H9 (cell line): ENCODE measurements around the gene PDE4C. TPM values are rescaled to one million over a fixed set of nuclear protein-coding genes. Genes with fewer than 3 reads are reported as not detected.

Source experiments
- DNase-seq: peaks from one replicate; pipeline ENCODE4 v3.0.0-alpha.2; 2017
- H2AFZ ChIP-seq: one replicate; pipeline ENCODE4 v1.6.1; 2013; ENCODE audit warnings: mild to moderate bottlenecking, low read length, control low read depth, moderate library complexity
- H2AK5ac ChIP-seq: 2 replicates; pipeline ENCODE4 v1.6.1; 2013; ENCODE audit warnings: low read length, control low read depth, mixed read lengths; ENCODE audit not compliant: insufficient read length
- H2BK120ac ChIP-seq: one replicate; pipeline ENCODE4 v1.6.1; 2013; ENCODE audit warnings: low read depth, mild to moderate bottlenecking, low read length, control low read depth, inconsistent platforms; ENCODE audit not compliant: poor library complexity, severe bottlenecking
- H2BK12ac ChIP-seq: 2 replicates; pipeline ENCODE4 v1.6.1; 2013; ENCODE audit warnings: low read length, control low read depth, mixed read lengths, low read depth; ENCODE audit not compliant: insufficient read length
- H2BK15ac ChIP-seq: 2 replicates; pipeline ENCODE4 v1.6.1; 2013; ENCODE audit warnings: low read depth, low read length, control low read depth
- H2BK20ac ChIP-seq: one replicate; pipeline ENCODE4 v1.6.1; 2013; ENCODE audit warnings: low read depth, mild to moderate bottlenecking, low read length, control low read depth, inconsistent platforms; ENCODE audit not compliant: poor library complexity, severe bottlenecking
- H2BK5ac ChIP-seq: 2 replicates; pipeline ENCODE4 v1.6.1; 2013; ENCODE audit warnings: low read length, control low read depth, mixed read lengths; ENCODE audit not compliant: insufficient read length
- H3K14ac ChIP-seq: 2 replicates; pipeline ENCODE4 v1.6.1; 2013; ENCODE audit warnings: low read length, control low read depth; ENCODE audit not compliant: insufficient read depth
- H3K18ac ChIP-seq: 2 replicates; pipeline ENCODE4 v1.6.1; 2013; ENCODE audit warnings: low read depth, mild to moderate bottlenecking, mixed read lengths, low read length, control low read depth; ENCODE audit not compliant: insufficient read length
- H3K23ac ChIP-seq: 2 replicates; pipeline ENCODE4 v1.6.1; 2013; ENCODE audit warnings: low read length, control low read depth, mixed read lengths, low read depth; ENCODE audit not compliant: insufficient read length
- H3K23me2 ChIP-seq: 2 replicates; pipeline ENCODE4 v1.6.1; 2013; ENCODE audit warnings: low read depth, mild to moderate bottlenecking, mixed read lengths, low read length, control low read depth; ENCODE audit not compliant: insufficient read length, poor library complexity, severe bottlenecking
- H3K27ac ChIP-seq: 2 replicates; pipeline ENCODE4 v1.5.1; 2013; ENCODE audit warnings: low read length, control low read depth, mixed read lengths, low read depth; ENCODE audit not compliant: insufficient read length
- H3K27me3 ChIP-seq: 2 replicates; pipeline ENCODE4 v1.6.1; 2013; ENCODE audit warnings: low read length, control low read depth, inconsistent platforms; ENCODE audit not compliant: insufficient read depth
- H3K4ac ChIP-seq: 2 replicates; pipeline ENCODE4 v1.6.1; 2013; ENCODE audit warnings: low read depth, mild to moderate bottlenecking, control low read depth, inconsistent platforms, low read length, moderate library complexity
- H3K4me1 ChIP-seq: 2 replicates; pipeline ENCODE4 v1.6.1; 2013; ENCODE audit warnings: low read length, control low read depth, inconsistent platforms; ENCODE audit not compliant: insufficient read depth
- H3K4me2 ChIP-seq: 2 replicates; pipeline ENCODE4 v1.6.1; 2013; ENCODE audit warnings: low read length, control low read depth, mixed read lengths; ENCODE audit not compliant: insufficient read length, insufficient read depth
- H3K56ac ChIP-seq: 2 replicates; pipeline ENCODE4 v1.6.1; 2013; ENCODE audit warnings: low read depth, mild to moderate bottlenecking, mixed read lengths, low read length, control low read depth; ENCODE audit not compliant: insufficient read length
- H3K79me1 ChIP-seq: 2 replicates; pipeline ENCODE4 v1.6.1; 2013; ENCODE audit warnings: low read depth, mild to moderate bottlenecking, moderate library complexity, low read length, control low read depth, inconsistent platforms; ENCODE audit not compliant: insufficient read depth, poor library complexity, severe bottlenecking
- H3K79me2 ChIP-seq: 2 replicates; pipeline ENCODE4 v1.6.1; 2013; ENCODE audit warnings: low read length, control low read depth, inconsistent platforms; ENCODE audit not compliant: insufficient read depth
- H3K9ac ChIP-seq: 2 replicates; pipeline ENCODE4 v1.6.1; 2013; ENCODE audit warnings: low read length, control low read depth, mixed read lengths; ENCODE audit not compliant: insufficient read length; ENCODE audit errors: extremely low read depth
- H3K9me3 ChIP-seq: one replicate; pipeline ENCODE4 v1.6.1; 2013; ENCODE audit warnings: low read depth, low read length, inconsistent platforms; ENCODE audit not compliant: control insufficient read depth
- H3T11ph ChIP-seq: one replicate; pipeline ENCODE4 v1.6.1; 2013; ENCODE audit warnings: mild to moderate bottlenecking, low read length, control low read depth, inconsistent platforms
- H4K20me1 ChIP-seq: one replicate; pipeline ENCODE4 v1.6.1; 2013; ENCODE audit not compliant: control insufficient read depth, insufficient read length, insufficient read depth
- H4K5ac ChIP-seq: 2 replicates; pipeline ENCODE4 v1.6.1; 2013; ENCODE audit warnings: low read depth, mild to moderate bottlenecking, mixed read lengths, low read length, control low read depth; ENCODE audit not compliant: insufficient read length
- H4K8ac ChIP-seq: replicated peaks from 2 replicates; pipeline ENCODE4 v1.6.1; 2013; ENCODE audit warnings: low read length, control low read depth, mixed read lengths, low read depth; ENCODE audit not compliant: insufficient read length
- H4K91ac ChIP-seq: 2 replicates; pipeline ENCODE4 v1.6.1; 2013; ENCODE audit warnings: low read depth, mild to moderate bottlenecking, moderate library complexity, mixed read lengths, low read length, control low read depth; ENCODE audit not compliant: insufficient read length
- H3K27ac Mint-ChIP-seq, 3 experiments: 2 replicates in 2 of 3; 3 replicates in 1 of 3; pipeline ENCODE4 v1.8.0; 2020 to 2021; ENCODE audit warnings: mixed read lengths in 3 of 3, mild to moderate bottlenecking in 1 of 3, moderate library complexity in 1 of 3
- H3K27me3 Mint-ChIP-seq: 2 replicates; pipeline ENCODE4 v1.8.0; 2021; ENCODE audit warnings: low read depth, mild to moderate bottlenecking, moderate library complexity, mixed read lengths
- H3K36me3 Mint-ChIP-seq, 3 experiments: 2 replicates in 2 of 3; 3 replicates in 1 of 3; pipeline ENCODE4 v1.8.0; 2020 to 2021; ENCODE audit warnings: low read depth in 3 of 3, mixed read lengths in 3 of 3; ENCODE audit not compliant: insufficient read depth in 1 of 3
- H3K4me1 Mint-ChIP-seq, 2 experiments: 2 replicates each; pipeline ENCODE4 v1.8.0; 2020; ENCODE audit warnings: mixed read lengths in 2 of 2
- H3K4me3 Mint-ChIP-seq, 2 experiments: 2 replicates in 1 of 2; 3 replicates in 1 of 2; pipeline ENCODE4 v1.8.0; 2020 to 2021; ENCODE audit warnings: mild to moderate bottlenecking in 2 of 2, mixed read lengths in 2 of 2, moderate library complexity in 1 of 2
- H3K9me3 Mint-ChIP-seq, 2 experiments: 2 replicates in 1 of 2; 3 replicates in 1 of 2; pipeline ENCODE4 v1.8.0; 2020; ENCODE audit warnings: mild to moderate bottlenecking in 2 of 2, mixed read lengths in 2 of 2, moderate library complexity in 1 of 2
- CTCF ChIP-seq: fragments of 200-600 bp; sonication (generic); conservative IDR thresholded peaks from 3 replicates; pipeline ENCODE4 v1.8.0; 2021; ENCODE audit warnings: antibody characterized with exemption, mild to moderate bottlenecking
- WGBS: extraction: QIAGEN DNeasy Blood & Tissue Kit; methylation state at CpG from one replicate; pipeline ENCODE4 v1.1.7; 2013; ENCODE audit warnings: missing lambda C conversion rate, low lambda C conversion rate, mixed read lengths; ENCODE audit not compliant: insufficient read length; ENCODE audit errors: extremely low coverage; 5-methylcytosine and 5-hydroxymethylcytosine counted together
- total RNA-seq: library from RNA; stranded (reverse); gene quantifications from 2 replicates; pipeline ENCODE4 v1.2.1, GENCODE V29; 2021

PDE4C gene
- total RNA-seq, 1 experiment from 2014 or later, result 1.8 TPM

- Histone ChIP-seq H4K20me1 (no peaks in the 10 kb centered on the region), H4K8ac (no peak overlapping the region), H2BK120ac (no peak overlapping the region), H3K4me1 (no peaks in the 10 kb centered on the region; the same call in 1 of the 2 replicates), H4K91ac (no peak overlapping the region), H2AFZ (no peak overlapping the region), H2BK12ac (no peak overlapping the region), H3K4me2 (no peak overlapping the region), H3T11ph (no peak overlapping the region), H3K9me3 (no peaks in the 10 kb centered on the region), H3K79me1 (no peaks in the 10 kb centered on the region), H3K23me2 (peaks cover 16% of the 10 kb centered on the region), H2AK5ac (no peak overlapping the region), H3K27ac (no peak overlapping the region), H3K56ac (no peak overlapping the region), H3K18ac (no peak overlapping the region), H2BK20ac (no peak overlapping the region), H3K14ac (no peak overlapping the region), H3K23ac (no peak overlapping the region), H3K9ac (no peak overlapping the region), H3K79me2 (no peaks in the 10 kb centered on the region), H2BK15ac (no peak overlapping the region), H4K5ac (no peak overlapping the region), H2BK5ac (no peak overlapping the region), H3K4ac (no peak overlapping the region), H3K27me3 (no peaks in the 10 kb centered on the region)
- Mint-ChIP-seq H3K9me3 (peaks cover 0 to 6% of the 10 kb centered on the region in 2 experiments; a peak in 2 of 5 replicates), H3K36me3 (no peaks in the 10 kb centered on the region), H3K27ac (no peak overlapping the region), H3K4me3 (no peak overlapping the region), H3K4me1 (peaks cover 32 to 34% of the 10 kb centered on the region in 2 experiments), H3K27me3 (peaks cover 37% of the 10 kb centered on the region)
- no peak for TF ChIP-seq CTCF
- no CpG with 5 or more reads among the region's 6 CpGs for WGBS
- no peak for DNase-seq
These were observed 8.0 kb upstream of the PDE4C start for GRCh38 chr19:18234194-18234593.
